Ureter (tissue), 1 donor: ENCODE results near the gene BCL6. TPM values are rescaled to one million over a fixed set of nuclear protein-coding genes. Genes with fewer than 3 reads are reported as not detected.

Source experiments
- DNase-seq: peaks from one replicate; pipeline ENCODE4 v3.0.0-alpha.2; 2020; ENCODE audit warnings: low spot score
- total RNA-seq: library from RNA; stranded (reverse); gene quantifications from one replicate; pipeline ENCODE4 v1.2.4, GENCODE V29; 2023
- donor health status: DM: yes; HTN: yes; CAD: no.

The BCL6 gene
- total RNA-seq, result 90.7 TPM

- DNase-seq, result peak; percentile 95
These were observed at the start of gene BCL6 for GRCh38 chr3:187745201-187746058. TSS of gene BCL6 (minus strand) at chr3:187745468. CDS start at chr3:187733693, 11,775 bp downstream.

- no peak for DNase-seq
These were observed 49.5 kb upstream of the BCL6 start for GRCh38 chr3:187794731-187795130.

DNA sequence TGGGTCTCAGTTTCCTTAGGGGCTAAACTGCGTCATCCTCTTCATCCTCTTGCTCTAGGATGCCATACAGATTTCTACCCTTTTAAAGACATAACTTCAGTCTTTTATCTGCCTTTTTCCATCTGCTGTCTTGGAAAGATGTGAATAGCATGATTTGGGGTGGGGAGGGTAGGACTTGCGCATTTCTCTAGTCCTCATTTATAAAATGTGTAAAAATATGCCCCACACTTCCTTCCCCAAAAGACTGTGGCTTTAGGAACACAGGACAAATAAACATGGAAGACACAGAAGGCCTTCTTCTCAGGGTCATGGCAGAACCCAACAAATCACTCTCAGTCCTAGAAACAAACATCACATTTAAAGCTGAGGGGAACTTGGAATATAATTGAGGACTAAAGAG is 48.4 kb upstream of the BCL6 start:
- DNase-seq, result no peak

DNA sequence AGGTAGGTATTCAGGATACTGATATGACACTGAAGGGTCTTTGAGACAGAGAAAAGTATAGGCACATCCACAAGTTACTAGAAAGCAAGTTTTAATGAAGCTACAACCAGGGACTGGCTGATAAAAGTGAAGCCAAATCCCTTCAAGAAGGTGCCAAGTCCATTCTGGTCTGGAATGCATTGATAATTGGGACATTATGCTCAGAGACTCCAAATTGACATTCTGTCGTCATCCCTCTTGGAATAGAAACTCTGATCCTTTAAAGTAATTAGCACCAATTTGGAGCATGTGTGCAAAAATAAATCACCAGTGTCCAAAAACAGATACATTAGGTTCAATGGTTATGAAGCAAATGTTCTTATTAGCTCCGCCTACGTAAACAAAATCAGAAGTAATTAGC is 47.3 kb upstream of the BCL6 start:
- DNase-seq, result no peak

DNA sequence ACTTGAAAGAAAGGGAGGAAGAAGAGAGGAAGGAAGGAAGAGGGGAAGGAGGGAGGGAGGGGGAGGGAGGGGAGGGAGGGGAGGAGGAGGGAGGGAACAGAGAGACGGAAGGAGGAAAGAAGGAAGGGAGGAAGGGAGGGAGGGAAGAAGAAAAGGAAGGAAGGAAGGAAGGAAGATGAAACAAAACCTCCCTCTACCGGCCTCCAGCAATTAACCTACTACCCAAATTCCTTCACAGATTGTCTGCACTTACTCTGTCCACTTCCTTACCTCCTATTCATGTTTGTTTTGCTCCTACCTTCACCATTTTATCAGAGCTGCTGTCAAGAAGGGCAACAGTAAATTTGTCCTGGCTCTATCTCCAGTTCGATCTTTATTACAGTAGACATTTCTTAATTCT is 44.6 kb upstream of the BCL6 start:
- no peak for DNase-seq

- no peak for DNase-seq
These were observed 44.0 kb upstream of the BCL6 start for GRCh38 chr3:187788984-187789857.

DNA sequence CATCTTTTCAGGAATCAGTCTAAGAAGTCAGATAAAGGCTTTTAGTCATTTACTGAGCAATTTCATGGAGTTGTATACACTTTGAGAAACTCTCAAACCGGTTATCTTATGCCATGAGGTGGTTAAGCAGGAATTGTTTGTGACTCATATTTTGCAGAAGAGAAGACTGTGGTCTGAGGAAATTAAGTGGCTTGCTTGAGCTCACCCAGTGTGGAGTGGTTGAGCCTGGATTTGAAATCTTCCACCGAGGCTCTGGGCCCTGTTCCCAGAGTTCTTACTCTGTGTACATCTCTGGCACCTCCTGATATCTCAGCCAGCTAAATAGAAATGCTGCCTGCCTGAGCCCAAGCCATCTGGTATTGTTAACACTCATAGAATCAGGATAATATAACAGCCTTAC is 37.8 kb upstream of the BCL6 start:
- no peak for DNase-seq

DNA sequence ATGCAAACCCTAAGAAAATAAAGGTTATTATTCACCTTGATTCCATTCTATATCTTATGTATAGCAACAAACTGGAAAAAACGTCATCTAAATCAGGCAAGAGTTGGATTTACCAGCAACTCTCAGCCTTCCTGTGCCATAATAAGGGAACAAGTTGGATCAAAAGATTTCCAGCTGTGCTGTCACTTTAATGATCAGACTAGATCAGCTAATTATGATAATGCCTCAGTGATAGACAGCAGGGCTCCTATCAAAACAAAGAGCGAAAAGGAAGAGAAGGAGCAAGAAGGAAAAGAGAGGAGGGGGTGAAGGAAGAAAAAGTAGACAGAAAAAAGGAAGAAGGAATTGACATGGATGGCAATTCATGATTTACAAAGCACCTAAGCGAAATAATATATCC is 36.7 kb upstream of the BCL6 start:
- DNase-seq, result no peak

GRCh38 chr3:187781001-187781400 is 35.7 kb upstream of the BCL6 start:
- no peak for DNase-seq

DNA sequence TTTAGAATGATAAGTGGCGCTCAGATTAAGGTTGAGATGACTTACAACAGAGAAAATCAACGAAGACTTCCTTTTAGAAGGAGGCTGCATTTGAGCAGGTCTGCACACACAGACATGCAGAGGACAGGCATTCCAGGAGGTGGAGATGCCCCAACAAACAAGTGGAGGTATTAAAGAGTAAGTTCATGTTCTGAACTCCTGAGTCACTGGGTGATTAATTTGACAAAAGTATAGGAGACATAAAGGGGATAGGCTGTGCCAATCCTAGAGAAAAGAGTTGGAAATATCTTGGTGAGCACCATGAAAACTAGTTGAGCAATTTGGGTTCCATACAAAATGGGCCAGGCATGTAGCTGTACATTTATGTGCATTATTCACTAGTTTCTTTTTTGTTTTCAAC is 33.5 kb upstream of the BCL6 start:
- no peak for DNase-seq

- DNase-seq, result no peak
These were observed 32.2 kb upstream of the BCL6 start for GRCh38 chr3:187777331-187777941.

- no peak for DNase-seq
These were observed 30.3 kb upstream of the BCL6 start for GRCh38 chr3:187775549-187775948.

DNA sequence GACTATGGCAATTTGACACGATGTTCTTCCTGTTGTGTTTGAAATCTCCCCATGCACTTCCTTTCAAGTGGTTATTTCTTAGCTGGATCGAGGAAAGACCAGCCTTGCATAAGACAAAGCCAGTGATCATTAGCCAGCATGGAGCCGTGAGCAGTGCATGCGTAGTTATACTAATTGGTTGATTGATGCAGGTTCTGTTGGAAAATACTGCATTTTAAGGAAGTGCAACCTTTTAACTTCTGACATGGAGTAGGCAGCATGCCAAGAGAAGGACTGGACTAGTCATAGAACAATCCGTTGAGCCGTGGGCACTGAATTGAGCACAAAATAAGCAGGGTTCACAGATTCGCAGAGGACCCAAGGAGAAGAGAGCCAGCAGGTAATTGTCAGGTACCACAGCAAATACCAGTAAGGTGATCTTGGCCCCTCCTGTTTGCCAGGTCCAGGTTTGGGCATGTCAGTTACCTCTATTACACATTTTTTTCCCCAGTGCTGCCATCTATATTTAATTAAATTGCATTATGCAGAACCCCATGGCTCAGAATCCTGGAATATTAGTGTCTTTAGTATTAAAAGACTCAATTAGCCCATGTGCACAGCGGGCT is 29.0 kb upstream of the BCL6 start:
- no peak for DNase-seq

- no peak for DNase-seq
These were observed 28.2 kb upstream of the BCL6 start for GRCh38 chr3:187773233-187774184.

- DNase-seq, result no peak
These were observed 25.0 kb upstream of the BCL6 start for GRCh38 chr3:187770224-187770623.

DNA sequence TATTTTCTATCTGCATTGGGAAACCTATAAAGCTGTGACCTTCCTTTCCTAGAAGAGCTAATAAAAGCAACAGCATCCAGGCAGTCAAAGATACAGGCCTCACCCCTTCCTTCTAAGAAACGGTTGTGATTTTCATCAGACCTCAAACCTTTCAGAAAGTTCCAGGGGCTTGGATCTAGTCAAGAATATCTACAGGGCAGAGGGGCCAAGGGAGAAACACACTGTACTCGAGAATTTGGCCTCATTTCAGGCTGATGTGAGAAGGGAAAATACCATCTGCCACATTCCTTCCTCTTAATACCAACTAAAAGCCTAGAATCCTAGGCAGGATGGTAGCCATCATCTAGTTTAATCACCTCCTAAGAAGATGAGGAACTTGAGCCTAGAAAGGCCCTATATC is 24.5 kb upstream of the BCL6 start:
- DNase-seq, result no peak

DNA sequence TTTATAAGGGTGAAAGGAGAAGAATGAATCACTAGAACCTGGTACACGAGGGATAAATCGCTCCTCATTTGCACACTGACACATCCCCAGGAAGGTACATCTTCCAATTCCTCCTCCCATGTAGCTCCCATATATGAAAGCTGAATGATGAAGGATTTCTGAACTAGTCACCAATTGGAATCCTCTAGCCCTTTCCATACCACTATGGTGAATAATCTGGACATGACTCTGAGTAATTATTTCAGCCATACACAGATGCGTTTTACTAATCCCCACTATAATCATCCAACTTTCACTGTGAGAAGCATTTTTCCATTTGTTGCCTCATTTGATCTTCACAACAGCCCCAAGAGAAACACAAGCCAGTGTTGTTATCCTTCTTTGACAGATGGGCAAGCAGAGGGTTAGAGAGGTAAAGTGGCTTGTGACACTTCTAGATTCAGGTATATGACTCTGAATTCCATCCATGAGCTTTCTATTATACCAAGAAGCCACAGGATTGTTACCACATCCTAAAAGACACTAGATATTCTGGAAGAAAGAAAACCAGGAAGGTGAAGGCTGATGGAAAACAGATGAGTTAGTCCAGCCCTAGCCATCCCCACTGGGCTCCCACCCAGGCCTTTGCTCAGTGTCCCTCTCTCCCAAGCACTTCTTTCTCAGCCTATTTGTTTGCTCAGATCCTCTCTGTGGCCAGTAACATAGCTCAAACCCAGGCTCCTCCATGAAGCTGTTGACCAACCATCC is 22.2 kb upstream of the BCL6 start:
- no peak for DNase-seq

DNA sequence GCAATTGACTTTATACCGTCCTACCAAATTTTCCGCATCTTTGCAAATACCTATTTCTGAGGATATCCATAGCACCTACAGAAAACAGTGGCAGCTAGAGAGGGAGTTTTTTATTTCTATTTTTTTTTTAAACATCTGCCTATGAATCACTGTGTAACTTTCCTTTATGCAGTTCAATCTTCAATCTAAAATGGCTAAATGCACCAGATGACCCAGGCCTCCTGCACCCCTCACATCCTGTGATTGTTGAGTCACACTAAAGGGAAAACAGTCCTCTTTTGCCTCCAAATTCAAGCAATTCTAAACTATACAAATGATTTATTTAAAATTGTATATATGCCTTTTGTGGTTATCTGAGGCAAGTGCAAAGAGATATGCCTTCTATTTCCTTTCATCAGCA is 20.1 kb upstream of the BCL6 start:
- DNase-seq, result no peak

GRCh38 chr3:187763850-187764648 is 18.8 kb upstream of the BCL6 start:
- DNase-seq, result no peak
